Astrocyte of the cerebellum (primary cell): Measurements from ENCODE around the gene TATDN3.
"Not testable (repeated sequence)": the region's sequence is repeated elsewhere in the genome, so short reads cannot be mapped to it uniquely, and the experiment has no call there.

Source experiments
- DNase-seq: peaks from one replicate; pipeline ENCODE4 v3.0.0-alpha.2; 2011; ENCODE audit warnings: low read depth
- H3K4me3 ChIP-seq: 2 replicates; pipeline ENCODE4 v1.5.1; 2011; ENCODE audit warnings: mild to moderate bottlenecking, low read depth, low read length, moderate library complexity
- in situ Hi-C: cut with HindIII; loops from 2 replicates; pipeline ENCODE4 v1.10.0; 2017; ENCODE audit warnings: low sequenced_read_pairs
- TF ChIP-seq, protein P1 (sequence below): IDR thresholded peaks from 2 replicates; pipeline ENCODE4 v1.5.1; 2012; ENCODE audit warnings: low read length, low read depth, moderate library complexity, mild to moderate bottlenecking; ENCODE audit errors: missing control alignments

TATDN3 gene

GRCh38 chr1:212858461-212859265 lies 67.0 kb downstream of the TATDN3 start:
- H3K4me3 ChIP-seq = peak overlapping the region; percentile 80
- in situ Hi-C loops = no loop called here
- TF ChIP-seq, protein P1, sequence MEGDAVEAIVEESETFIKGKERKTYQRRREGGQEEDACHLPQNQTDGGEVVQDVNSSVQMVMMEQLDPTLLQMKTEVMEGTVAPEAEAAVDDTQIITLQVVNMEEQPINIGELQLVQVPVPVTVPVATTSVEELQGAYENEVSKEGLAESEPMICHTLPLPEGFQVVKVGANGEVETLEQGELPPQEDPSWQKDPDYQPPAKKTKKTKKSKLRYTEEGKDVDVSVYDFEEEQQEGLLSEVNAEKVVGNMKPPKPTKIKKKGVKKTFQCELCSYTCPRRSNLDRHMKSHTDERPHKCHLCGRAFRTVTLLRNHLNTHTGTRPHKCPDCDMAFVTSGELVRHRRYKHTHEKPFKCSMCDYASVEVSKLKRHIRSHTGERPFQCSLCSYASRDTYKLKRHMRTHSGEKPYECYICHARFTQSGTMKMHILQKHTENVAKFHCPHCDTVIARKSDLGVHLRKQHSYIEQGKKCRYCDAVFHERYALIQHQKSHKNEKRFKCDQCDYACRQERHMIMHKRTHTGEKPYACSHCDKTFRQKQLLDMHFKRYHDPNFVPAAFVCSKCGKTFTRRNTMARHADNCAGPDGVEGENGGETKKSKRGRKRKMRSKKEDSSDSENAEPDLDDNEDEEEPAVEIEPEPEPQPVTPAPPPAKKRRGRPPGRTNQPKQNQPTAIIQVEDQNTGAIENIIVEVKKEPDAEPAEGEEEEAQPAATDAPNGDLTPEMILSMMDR = no peak
- DNase-seq = no peak

DNA sequence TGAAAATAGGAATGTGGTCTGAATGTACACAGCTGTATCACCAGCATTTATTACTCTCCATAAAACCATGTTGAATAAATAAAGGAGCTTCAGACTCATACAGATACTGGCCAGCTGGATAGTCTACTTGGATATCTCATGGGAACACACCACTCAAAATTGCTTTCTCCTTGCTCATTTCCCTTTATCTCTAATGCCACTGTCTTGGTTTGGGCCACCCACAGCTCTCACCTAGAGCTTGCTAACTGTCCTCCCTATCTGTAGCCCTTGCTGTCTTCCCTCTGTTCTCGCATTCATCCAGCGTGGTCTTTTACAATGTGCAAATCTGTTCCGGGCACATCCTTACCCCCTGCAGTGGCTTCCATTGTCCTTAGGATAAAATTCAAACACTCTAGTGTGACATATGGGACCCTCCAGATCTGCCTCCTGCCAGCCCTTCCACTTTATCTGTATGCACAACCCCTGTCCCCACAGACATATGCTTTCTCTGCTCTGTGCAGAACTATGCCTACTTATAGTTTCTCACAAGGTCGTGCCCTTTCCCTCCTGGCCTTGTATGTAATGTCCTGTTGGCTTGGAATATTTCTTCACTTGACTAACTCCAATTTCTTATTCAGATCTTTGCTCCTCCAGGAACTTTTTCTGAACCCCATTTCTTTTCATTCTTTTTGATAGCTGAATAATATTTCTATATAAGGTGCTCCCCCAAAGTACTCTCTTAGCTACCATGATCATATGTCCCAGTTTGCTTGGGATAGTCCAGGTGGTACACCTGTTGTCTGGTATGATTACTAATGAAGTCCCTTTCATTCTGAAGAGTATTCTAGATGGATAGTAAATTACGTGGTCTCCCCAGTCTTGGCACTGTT lies 69.3 kb downstream of the TATDN3 start:
- in situ Hi-C loops = no loop called here
- DNase-seq = no peak
- TF ChIP-seq, protein P1 = no peak
- peak overlapping the region; percentile 13 for H3K4me3 ChIP-seq

DNA sequence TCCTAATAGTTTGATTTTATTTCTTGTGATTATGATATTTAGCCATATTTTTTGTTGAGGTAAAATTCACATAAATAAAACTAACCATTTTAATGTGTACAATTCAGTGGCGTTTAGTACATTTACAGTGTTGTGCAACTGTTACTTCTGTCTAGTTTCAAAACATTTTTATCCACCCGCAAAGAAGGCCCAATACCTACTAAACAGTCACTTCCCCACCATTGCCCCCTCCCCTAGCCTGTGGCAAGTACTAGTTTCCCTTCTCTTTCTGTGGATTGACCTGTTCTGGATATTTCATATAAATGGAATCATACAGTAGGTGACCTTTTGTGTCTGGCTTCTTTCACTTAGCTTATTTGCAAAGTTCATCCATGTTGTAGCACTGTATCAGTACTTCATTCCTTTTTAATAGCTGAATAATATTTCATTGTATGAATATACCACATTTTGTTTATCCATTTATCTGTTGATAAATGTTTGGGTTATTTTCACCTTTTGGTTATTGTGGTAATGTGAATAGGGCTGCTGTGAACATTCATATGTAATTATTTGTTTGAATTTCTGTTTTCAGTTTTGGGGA lies 70.5 kb downstream of the TATDN3 start:
- no peak overlapping the region for H3K4me3 ChIP-seq
- no peak for DNase-seq
- TF ChIP-seq, protein P1 = no peak
- in situ Hi-C loops = no loop called here

GRCh38 chr1:212863345-212863744 lies 71.7 kb downstream of the TATDN3 start:
- H3K4me3 ChIP-seq, DNase-seq, in situ Hi-C loops: not testable (repeated sequence)

DNA sequence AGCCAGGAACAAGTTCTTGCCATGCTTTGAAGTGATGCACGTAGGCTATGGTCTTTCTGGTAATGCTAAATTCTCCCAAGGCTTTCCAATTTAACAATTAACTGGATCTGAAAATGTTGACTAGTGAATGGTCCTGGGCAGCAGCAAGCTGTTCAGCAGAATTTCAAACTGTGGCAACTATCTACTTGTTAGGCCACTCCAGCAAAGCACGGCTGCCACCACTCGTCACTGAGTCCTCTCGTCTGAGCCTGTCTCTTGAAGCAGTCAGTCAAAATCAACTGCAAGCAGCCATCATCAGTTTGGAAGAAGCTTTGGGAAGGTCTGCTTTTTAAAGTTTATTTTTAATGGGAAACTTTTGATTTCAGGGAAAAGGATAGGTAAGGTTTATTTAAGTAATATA lies 72.5 kb downstream of the TATDN3 start:
- in situ Hi-C loops = no loop called here

More for the DNA sequence above, 72.5 kb downstream of the TATDN3 start:
- no peak overlapping the region for H3K4me3 ChIP-seq
- DNase-seq = no peak
- TF ChIP-seq, protein P1 = no peak
